Thoracic aorta (tissue), 2 donors: ENCODE data around the gene SYNCRIP. TPM values are rescaled to one million over a fixed set of nuclear protein-coding genes. Genes with fewer than 3 reads are reported as not detected.

Source experiments
- ATAC-seq: fragments of 150-250 bp; one replicate; pipeline ENCODE4 v1.8.0; 2017; ENCODE audit warnings: low read depth; ENCODE audit not compliant: insufficient number of reproducible peaks, low FRiP score
- DNase-seq: peaks from one replicate; pipeline ENCODE4 v3.0.0-alpha.2; 2020; ENCODE audit warnings: low spot score
- H3K27ac ChIP-seq, 2 donors: fragments of 200-600 bp; sonication (generic); 1 replicate in 1 of 2; 2 replicates in 1 of 2; pipeline ENCODE4 v1.5.1; 2016; ENCODE audit warnings: mild to moderate bottlenecking in 2 of 2, moderate library complexity in 2 of 2
- H3K27me3 ChIP-seq: fragments of 200-600 bp; sonication (generic); replicated peaks from 2 replicates; pipeline ENCODE4 v1.6.0; 2016; ENCODE audit warnings: mild to moderate bottlenecking; ENCODE audit not compliant: insufficient read depth
- H3K36me3 ChIP-seq: fragments of 200-600 bp; sonication (generic); one replicate; pipeline ENCODE4 v1.5.1; 2016
- H3K4me1 ChIP-seq, 2 donors: fragments of 200-600 bp; sonication (generic); 1 replicate in 1 of 2; 2 replicates in 1 of 2; pipeline versions ENCODE4 v1.5.1 to v1.6.0; 2016; ENCODE audit warnings: low read depth in 2 of 2, mild to moderate bottlenecking in 1 of 2; ENCODE audit not compliant: control insufficient read depth in 1 of 2
- H3K4me3 ChIP-seq: fragments of 200-600 bp; sonication (generic); 2 replicates; pipeline ENCODE4 v1.5.1; 2016; ENCODE audit warnings: mild to moderate bottlenecking
- H3K9me3 ChIP-seq: fragments of 200-600 bp; sonication (generic); 2 replicates; pipeline ENCODE4 v1.5.1; 2016
- CTCF ChIP-seq: fragments of 200-600 bp; sonication (generic); IDR thresholded peaks from one replicate; pipeline ENCODE4 v1.5.1; 2019; ENCODE audit warnings: antibody characterized with exemption
- total RNA-seq, 2 donors: library from RNA; depleted of rRNA; stranded (reverse); fragments of >200 nt; gene quantifications; one replicate each; pipeline versions ENCODE4 v1.1.0 to v1.2.3, GENCODE V29; 2016

The SYNCRIP gene
- total RNA-seq, 2 donors from 2014 or later: 47.7 to 94.2 TPM

- Histone ChIP-seq H3K27ac (no peak overlapping the region), H3K27me3 (no peaks in the 10 kb centered on the region), H3K9me3 (no peaks in the 10 kb centered on the region), H3K4me3 (no peak overlapping the region), H3K4me1 (no peaks in the 10 kb centered on the region), H3K36me3 (peaks cover 38% of the 10 kb centered on the region)
- DNase-seq (no peak), ATAC-seq (no peak)
- TF ChIP-seq CTCF: no peak
These were observed 29.8 kb downstream of the SYNCRIP start for GRCh38 chr6:85612690-85613474.

GRCh38 chr6:85610182-85610895 is 32.3 kb downstream of the SYNCRIP start:
- TF ChIP-seq CTCF: no peak
- Histone ChIP-seq H3K27ac (no peak overlapping the region), H3K9me3 (no peaks in the 10 kb centered on the region), H3K36me3 (peaks cover 26% of the 10 kb centered on the region), H3K4me3 (no peak overlapping the region), H3K4me1 (peaks cover 0 to 2% of the 10 kb centered on the region in 2 donors), H3K27me3 (no peaks in the 10 kb centered on the region)
- no peak for DNase-seq
- ATAC-seq: no peak

GRCh38 chr6:85602100-85602499 is 40.6 kb downstream of the SYNCRIP start:
- no peaks in the 10 kb centered on the region for H3K9me3 ChIP-seq
- H3K4me3 ChIP-seq: no peak overlapping the region
- no peaks in the 10 kb centered on the region for H3K36me3 ChIP-seq
- H3K27ac ChIP-seq: no peak overlapping the region
- H3K4me1 ChIP-seq: peaks cover 0 to 5% of the 10 kb centered on the region in 2 donors
- DNase-seq: no peak
- no peak for ATAC-seq
- no peaks in the 10 kb centered on the region for H3K27me3 ChIP-seq
- TF ChIP-seq CTCF: no peak

- Histone ChIP-seq H3K9me3 (no peaks in the 10 kb centered on the region), H3K4me3 (no peak overlapping the region), H3K4me1 (peaks cover 0 to 5% of the 10 kb centered on the region in 2 donors), H3K27me3 (no peaks in the 10 kb centered on the region), H3K27ac (no peak overlapping the region), H3K36me3 (no peaks in the 10 kb centered on the region)
- TF ChIP-seq CTCF: no peak
- DNase-seq (no peak), ATAC-seq (no peak)
These were observed 41.9 kb downstream of the SYNCRIP start for GRCh38 chr6:85600713-85601313.
